ENCODE data around the gene CARS1. TPM values are rescaled to one million over a fixed set of nuclear protein-coding genes. Genes with fewer than 3 reads are reported as not detected.

Gene CARS1
- total RNA-seq, 1 donor from 2014 or later = 134 TPM

DNA sequence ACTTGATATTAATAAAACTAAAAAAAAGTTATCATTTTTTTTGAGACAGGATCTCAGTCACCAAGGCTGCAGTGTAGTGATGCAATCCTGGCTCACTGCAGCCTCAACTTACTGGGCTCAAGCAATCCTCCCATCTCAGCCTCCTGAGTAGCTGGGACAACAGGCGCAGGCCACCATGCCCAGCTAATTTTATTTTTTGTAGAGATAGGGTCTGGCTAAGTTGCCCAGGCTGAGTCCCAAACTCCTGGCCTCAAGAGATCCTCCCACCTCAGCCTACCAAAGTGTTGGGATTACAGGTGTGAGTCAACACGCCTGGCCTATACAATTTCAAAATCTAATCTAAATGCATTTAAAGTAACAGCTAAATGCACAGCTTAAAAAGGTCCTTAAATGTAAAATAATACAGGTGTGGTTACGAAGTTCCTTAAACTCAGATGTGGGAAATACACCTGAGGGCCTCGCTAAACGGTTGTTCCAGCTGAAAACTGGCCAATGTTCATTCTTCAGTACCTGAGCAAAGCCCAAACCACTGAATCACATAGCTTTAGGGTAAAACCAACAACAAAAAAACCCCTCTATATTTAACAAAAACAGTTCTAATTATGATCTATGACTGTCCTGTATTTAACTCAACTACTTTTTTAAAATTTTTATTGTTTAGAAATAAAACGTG is 76.9 kb downstream of the CARS1 start:
- no peak overlapping the region for H3K4me3 Mint-ChIP-seq (ENCODE audit: unreplicated experiment)
- no peaks in the 10 kb centered on the region for H3K27me3 Mint-ChIP-seq (ENCODE audit: unreplicated experiment)
- H3K36me3 Mint-ChIP-seq (ENCODE audit: unreplicated experiment) = peaks cover 19% of the 10 kb centered on the region
- DNase-seq (ENCODE audit: extremely low spot score, unreplicated experiment) = no peak
- peak overlapping the region; percentile 14 for H3K27ac Mint-ChIP-seq (ENCODE audit: unreplicated experiment)
- H3K4me1 Mint-ChIP-seq (ENCODE audit: unreplicated experiment) = peaks cover 19% of the 10 kb centered on the region
- no peaks in the 10 kb centered on the region for H3K9me3 Mint-ChIP-seq (ENCODE audit: unreplicated experiment)
- TF ChIP-seq, protein P1, sequence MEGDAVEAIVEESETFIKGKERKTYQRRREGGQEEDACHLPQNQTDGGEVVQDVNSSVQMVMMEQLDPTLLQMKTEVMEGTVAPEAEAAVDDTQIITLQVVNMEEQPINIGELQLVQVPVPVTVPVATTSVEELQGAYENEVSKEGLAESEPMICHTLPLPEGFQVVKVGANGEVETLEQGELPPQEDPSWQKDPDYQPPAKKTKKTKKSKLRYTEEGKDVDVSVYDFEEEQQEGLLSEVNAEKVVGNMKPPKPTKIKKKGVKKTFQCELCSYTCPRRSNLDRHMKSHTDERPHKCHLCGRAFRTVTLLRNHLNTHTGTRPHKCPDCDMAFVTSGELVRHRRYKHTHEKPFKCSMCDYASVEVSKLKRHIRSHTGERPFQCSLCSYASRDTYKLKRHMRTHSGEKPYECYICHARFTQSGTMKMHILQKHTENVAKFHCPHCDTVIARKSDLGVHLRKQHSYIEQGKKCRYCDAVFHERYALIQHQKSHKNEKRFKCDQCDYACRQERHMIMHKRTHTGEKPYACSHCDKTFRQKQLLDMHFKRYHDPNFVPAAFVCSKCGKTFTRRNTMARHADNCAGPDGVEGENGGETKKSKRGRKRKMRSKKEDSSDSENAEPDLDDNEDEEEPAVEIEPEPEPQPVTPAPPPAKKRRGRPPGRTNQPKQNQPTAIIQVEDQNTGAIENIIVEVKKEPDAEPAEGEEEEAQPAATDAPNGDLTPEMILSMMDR (IDR thresholded peaks at IDR 0.05) = no peak

DNA sequence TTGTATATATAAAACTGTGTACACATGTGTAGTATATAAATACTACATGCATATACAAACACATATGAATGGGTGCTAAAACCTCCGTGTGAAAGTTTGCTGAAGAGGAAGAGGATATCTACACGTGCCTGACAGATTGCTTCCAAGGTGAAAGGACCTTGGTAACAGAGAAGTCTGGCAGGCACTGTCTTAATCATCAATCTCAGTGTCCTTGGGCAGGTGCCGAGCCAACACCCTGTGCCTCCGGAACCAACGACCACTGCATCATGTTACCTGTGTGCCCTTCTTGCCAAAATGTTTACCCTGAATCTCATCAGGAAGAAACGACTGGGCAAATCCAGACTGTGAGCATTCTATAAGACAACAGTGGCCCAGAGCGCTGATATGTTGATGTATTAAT is 80.1 kb downstream of the CARS1 start:
- Mint-ChIP-seq H3K4me3 (ENCODE audit: unreplicated experiment) (no peak overlapping the region), H3K9me3 (ENCODE audit: unreplicated experiment) (no peaks in the 10 kb centered on the region), H3K36me3 (ENCODE audit: unreplicated experiment) (peaks cover 36% of the 10 kb centered on the region), H3K27ac (ENCODE audit: unreplicated experiment) (no peak overlapping the region), H3K27me3 (ENCODE audit: unreplicated experiment) (no peaks in the 10 kb centered on the region), H3K4me1 (ENCODE audit: unreplicated experiment) (peaks cover 5% of the 10 kb centered on the region)
- no peak for DNase-seq (ENCODE audit: extremely low spot score, unreplicated experiment)
- TF ChIP-seq, protein P1 (IDR thresholded peaks at IDR 0.05) = no peak

DNA sequence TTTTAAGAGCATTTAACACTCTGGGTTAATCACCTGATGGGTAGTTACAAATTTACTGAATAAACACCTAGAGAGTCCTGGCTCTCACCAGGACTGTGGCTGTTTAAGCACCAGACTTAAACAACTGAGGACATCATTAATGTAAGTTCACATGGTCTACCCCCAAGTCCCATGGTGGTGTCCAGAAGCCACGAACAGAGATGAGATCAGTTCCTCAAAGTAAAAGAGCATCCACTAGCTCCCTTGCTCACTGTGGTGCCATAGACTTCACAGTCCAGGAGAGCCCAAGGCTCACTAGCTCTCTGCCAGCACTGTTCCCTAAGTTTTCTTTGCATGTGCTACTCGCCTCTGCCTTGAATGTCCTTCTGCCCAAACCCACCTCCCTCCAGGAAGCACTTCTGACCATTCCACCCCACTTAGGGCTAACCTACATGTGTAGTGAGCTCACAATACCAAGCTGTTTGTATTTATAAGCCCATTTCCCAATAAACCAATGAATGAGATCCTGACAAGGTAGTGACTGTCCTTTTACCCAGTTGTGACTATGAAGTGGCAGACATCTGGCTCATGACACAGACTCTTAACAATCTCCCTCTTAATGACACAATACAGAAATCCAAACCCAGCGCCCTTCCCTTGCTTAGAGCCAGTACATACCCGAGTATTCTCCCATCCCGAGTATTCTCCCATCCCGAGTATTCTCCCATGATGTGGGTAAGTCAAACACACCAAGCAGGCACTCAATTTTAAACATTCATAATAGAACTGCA is 80.7 kb downstream of the CARS1 start:
- H3K4me3 Mint-ChIP-seq (ENCODE audit: unreplicated experiment) = no peak overlapping the region
- TF ChIP-seq, protein P1 (IDR thresholded peaks at IDR 0.05) = no peak
- H3K9me3 Mint-ChIP-seq (ENCODE audit: unreplicated experiment) = no peaks in the 10 kb centered on the region
- no peak for DNase-seq (ENCODE audit: extremely low spot score, unreplicated experiment)
- peaks cover 2% of the 10 kb centered on the region for H3K4me1 Mint-ChIP-seq (ENCODE audit: unreplicated experiment)
- no peaks in the 10 kb centered on the region for H3K27me3 Mint-ChIP-seq (ENCODE audit: unreplicated experiment)
- no peak overlapping the region for H3K27ac Mint-ChIP-seq (ENCODE audit: unreplicated experiment)
- H3K36me3 Mint-ChIP-seq (ENCODE audit: unreplicated experiment) = peaks cover 38% of the 10 kb centered on the region

DNA sequence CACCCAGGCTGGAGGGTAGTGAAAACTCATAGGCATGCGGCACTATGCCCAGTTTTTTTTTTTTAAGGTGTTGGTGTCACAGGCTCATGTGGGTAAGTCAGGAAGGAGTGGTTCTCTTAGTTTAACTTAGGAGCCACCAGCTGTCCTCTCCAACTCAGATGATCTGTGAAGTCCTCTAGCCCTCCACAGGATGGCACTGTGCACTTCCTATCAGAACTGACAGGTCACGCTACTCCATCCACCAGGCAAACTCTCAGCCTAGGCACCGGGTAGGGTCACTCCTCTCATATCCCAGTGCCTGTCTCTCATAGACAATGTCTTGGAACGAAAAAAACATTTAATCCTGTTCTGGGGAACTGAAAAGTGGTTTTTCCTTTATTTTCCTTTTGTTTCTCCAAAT is 81.6 kb downstream of the CARS1 start:
- no peaks in the 10 kb centered on the region for H3K27me3 Mint-ChIP-seq (ENCODE audit: unreplicated experiment)
- H3K27ac Mint-ChIP-seq (ENCODE audit: unreplicated experiment) = no peak overlapping the region
- peaks cover 45% of the 10 kb centered on the region for H3K36me3 Mint-ChIP-seq (ENCODE audit: unreplicated experiment)
- no peaks in the 10 kb centered on the region for H3K4me1 Mint-ChIP-seq (ENCODE audit: unreplicated experiment)
- H3K9me3 Mint-ChIP-seq (ENCODE audit: unreplicated experiment) = no peaks in the 10 kb centered on the region
- no peak for DNase-seq (ENCODE audit: extremely low spot score, unreplicated experiment)
- TF ChIP-seq, protein P1 (IDR thresholded peaks at IDR 0.05) = peak; percentile 60
- no peak overlapping the region for H3K4me3 Mint-ChIP-seq (ENCODE audit: unreplicated experiment)

DNA sequence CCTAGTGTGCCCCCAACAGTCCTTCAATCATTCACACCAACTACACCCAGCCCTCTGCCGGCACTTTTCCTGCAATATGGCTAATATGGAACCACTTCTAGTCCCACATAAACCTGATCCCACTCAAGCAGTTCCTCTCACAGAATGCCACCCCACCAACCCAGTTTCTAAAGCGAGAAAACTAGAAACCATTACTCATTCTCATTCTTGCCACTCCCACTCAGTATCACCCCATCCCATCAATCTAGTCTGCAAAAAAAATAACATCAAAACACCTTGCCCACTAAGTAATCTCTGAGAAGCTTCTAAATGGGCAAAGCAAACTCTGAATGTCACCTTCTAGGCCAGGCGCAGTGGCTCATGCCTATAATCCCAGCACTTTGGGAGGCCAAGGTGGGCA is 83.0 kb downstream of the CARS1 start:
- DNase-seq (ENCODE audit: extremely low spot score, unreplicated experiment) = no peak
- no peaks in the 10 kb centered on the region for H3K4me1 Mint-ChIP-seq (ENCODE audit: unreplicated experiment)
- H3K4me3 Mint-ChIP-seq (ENCODE audit: unreplicated experiment) = no peak overlapping the region
- H3K27ac Mint-ChIP-seq (ENCODE audit: unreplicated experiment) = no peak overlapping the region
- H3K36me3 Mint-ChIP-seq (ENCODE audit: unreplicated experiment) = peaks cover 56% of the 10 kb centered on the region
- H3K27me3 Mint-ChIP-seq (ENCODE audit: unreplicated experiment) = no peaks in the 10 kb centered on the region
- H3K9me3 Mint-ChIP-seq (ENCODE audit: unreplicated experiment) = no peaks in the 10 kb centered on the region
- TF ChIP-seq, protein P1 (IDR thresholded peaks at IDR 0.05) = no peak

All from osteocyte (in vitro differentiated cells).